ENCODE results near the gene COG5.

The COG5 gene

DNA sequence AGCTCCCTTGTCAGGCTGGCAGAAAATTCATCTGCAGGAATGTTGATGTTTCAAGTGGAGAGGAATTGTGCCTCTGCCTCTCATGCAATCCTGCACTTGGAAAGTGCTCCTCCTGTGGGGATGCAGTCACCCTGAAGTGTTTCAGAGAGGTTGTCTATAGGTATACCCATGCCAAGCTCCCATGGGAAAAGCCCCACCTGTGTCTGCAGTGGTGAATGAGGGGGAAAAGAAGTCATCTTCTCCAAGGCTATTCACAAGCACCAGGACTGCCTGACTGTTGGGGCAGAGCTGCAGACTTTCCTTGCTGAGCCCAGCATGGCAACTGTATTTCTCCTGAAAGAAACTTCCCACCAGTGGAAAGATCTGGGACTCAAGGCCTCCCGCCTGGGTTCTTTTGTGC is 58.4 kb downstream of the COG5 start:
- no peak for DNase-seq

DNA sequence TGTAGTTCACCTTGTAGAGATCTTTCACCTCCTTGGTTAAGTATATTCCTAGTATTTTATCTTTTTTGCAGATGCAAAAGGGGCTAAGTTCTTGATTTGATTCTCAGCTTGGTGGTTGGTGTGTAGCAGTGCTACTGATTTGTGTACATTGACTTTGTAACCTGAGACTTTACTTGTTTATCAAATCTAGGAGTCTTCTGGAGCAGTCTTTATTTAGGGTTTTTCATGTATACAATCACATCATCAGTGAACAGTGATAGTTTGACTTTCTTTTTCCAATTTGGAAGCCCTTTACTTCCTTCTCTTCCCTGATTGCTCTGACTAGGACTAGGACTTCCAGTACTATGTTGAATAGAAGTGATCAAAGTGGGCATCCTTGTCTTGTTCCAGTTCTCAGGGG is 60.0 kb downstream of the COG5 start:
- no peak for DNase-seq

DNA sequence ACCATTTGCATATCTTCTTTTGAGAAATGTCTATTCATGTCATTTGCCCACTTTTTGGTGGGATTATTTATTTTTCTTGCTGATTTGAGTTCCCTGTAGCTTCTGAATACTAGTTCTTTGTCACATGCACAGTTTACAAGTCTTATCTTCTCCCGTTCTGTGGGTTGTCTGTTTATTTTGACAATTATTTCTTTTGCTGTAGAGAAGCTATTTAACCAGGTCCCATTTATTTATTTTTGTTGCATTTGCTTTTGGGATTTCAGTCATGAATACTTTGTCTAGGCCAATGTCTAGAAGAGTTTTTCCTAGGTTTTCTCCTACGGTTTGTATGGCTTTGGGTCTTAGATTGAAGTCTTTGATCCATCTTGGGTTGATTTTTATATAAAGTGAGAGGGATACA is 60.9 kb downstream of the COG5 start:
- no peak for DNase-seq

DNA sequence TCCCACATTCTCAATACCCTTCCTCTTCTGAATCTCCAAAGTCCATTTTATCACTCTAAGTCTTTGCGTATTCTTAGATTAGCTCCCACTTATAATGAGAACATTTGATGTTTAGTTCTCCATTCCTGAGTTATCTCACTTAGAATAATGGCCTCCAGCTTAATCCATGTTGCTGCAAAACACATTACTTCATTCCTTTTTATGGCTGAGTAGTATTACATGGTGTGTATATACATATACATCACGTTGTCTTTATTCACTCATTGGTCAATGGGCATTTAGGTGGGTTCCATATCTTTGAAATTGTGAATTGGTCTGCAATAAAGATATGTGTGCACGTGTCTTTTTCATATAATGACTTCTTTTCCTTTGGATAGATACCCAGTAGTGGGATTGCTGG is 61.6 kb downstream of the COG5 start:
- no peak for DNase-seq

DNA sequence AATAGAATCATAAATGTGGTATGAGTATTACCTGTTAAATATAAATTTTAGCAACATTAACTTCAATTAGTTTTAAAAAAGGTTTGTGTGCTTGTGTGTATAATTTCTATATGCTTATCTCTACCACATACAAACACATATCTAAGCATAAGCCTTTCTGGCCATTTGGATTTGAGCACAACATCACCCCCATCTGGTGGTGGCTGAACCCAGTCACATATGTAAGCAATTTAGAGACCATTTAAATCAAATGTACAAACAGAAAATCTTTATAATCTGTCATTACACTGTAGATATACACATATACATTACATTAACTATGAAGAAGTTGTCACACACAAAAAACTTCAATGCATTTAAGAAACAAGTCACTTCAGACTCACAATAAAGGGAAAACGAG is 62.1 kb downstream of the COG5 start:
- DNase-seq, result no peak

DNA sequence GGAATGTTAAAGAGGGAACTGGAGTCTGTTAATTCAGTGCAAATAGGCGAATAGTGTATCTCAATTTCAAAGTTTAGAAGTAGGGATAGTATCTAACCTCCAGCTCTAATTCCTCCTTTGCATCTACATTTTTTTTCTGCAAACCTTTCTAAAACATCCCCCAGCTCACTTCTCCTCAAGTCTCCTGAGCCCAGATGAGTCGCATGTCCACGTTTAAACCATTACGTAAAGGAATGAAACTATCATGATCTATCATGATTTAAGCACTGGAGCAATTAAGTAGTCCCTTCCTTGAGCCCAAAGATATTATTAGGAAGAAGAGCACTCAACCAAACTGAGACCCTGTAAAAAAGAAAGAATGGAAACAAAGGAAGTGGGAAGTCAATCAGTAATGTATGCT is 64.0 kb downstream of the COG5 start:
- DNase-seq, result no peak

DNA sequence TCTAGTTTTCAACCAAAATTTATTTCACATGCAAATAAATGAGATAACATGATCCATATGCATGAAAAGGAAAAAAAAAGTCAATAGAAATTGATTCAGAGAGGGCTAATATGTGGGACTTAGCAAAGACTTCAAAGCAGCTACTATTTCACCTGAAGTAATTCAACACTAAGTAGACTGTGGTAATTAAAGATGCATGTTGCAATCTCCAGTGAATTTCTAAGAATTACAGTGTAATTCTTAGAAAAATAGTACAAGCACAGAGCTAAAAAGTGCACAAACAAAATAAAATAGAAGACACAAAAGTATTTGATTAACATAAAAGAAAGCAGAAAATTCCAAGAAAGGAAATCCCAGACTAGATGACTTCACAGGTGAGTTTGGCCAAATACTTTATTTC is 68.2 kb downstream of the COG5 start:
- DNase-seq, result no peak

DNA sequence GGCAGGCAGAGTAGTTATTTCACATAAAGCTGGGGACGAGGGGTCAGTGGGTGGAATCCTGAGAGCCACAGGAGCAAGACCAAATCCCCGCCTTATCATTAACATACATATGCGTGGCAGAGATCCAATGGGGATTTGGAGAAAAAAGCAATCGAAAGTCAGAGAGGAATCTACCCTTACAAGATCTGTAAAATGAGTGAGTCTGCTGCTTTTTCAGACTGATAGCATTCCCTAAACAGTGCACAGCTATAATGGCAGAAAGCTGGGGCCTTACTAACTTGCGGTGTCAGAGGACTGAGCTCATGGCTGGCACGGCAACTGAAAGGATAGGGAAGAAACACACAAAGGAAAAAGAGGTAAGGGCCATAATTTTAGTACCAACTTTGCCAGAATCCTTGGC is 68.8 kb downstream of the COG5 start:
- no peak for DNase-seq

DNA sequence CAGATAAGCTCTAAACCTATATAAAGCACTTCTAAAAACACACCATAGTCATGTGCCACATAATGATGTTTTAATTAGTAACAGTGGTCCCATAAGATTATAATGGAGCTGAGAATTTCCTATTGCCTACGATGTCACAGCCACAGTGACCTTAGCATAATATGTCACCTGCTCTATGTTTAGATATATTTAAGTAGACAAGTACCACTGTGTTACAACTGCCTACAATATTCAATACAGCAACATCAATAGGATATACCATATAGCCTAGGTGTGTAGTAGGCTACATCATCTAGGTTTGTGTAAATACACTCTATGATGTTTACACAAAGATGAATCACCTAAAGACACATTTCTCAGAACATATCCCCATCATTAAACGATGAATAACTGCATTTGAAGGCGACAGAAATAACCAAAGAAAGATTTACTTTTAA is 69.4 kb downstream of the COG5 start:
- DNase-seq, result no peak

DNA sequence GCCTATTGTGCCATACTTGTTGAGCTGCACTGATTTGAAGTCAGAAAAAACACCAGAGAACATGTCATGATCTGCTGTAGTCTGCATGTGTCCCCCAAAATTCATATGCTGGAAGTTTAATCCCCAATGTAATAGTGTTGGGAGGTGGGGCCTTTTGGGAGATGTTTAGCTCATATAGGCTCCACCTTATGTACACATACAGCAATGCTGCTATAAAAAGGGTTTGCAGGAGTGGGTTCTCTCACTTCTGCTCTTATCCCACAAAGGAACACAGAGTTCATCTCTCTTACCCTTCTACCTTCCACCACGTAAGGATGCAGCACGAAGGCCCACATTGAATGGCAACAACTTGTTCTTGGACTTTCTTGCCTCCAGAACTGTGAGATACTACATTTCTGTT is 70.8 kb downstream of the COG5 start:
- DNase-seq, result no peak

DNA sequence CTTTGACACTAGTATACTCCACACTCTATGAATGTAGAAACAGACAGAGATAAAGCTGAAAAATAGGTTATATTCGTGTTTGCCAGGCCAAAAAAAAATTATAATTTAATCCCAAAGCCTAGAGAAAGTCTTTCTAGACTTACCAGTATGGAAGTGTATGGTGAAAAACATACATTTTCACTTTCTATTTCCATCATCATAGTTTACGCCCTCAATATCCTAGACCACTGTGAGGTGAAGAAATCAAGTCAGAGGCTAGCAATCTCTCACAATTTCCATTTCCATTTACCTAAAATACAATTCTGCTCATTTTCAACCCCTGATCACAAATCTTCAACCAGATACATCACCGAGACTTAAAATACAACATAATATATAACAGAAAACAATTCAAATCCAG is 77.7 kb downstream of the COG5 start:
- no peak for DNase-seq

DNA sequence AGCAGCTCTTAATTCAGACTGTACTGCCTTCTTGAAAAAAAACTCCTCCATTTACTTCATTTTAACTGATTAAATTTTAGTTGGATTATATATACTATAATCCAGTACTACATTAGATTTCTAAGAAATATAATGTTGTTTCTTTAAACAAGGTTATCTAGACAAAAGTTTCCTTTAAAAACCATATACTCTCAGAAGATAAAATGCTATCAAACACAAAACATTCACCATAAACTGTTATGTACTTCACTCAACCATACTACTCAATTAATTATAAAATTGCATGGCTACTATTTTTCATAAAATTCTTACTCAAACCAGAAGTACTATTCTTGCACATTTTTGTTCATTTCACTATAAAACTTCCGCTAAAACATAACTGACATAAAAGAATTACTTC is 81.1 kb downstream of the COG5 start:
- DNase-seq, result no peak

DNA sequence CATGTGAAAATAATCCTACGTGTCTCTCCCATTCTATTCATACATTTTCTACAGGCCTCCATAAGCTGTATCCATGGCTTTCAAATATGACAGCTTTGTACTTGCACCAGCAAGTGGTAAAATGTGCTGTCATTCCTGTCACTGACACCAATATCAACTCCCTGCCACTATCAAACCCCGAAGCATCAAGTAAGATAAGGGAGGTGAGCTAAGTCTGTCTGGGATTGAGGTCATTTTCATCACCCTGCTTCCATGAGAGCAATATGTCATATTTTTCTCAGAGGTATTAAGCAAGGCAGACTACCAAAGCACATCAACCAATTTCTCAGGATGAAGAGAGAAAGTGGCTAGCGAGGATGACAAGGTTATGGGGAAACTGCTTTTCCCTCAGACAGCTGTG is 82.8 kb downstream of the COG5 start:
- DNase-seq, result no peak

DNA sequence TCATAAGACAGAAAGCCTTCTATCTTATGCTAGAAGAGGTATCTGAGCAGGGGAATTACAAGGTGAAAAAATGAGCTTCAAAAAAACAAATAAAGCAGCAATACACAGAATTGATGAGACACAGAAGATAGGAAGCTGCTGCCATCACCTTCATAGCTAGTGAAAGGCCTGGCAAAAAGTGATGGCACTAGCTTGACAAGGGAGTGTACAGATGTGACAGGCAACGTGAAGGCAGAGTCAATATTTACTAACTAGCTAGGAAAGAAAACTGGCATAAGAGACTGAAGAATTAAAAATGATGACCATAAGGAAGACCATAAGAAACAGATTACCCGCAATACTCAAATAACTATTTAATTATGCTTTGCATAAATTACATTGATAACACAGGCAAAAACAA is 84.4 kb downstream of the COG5 start:
- DNase-seq, result no peak

DNA sequence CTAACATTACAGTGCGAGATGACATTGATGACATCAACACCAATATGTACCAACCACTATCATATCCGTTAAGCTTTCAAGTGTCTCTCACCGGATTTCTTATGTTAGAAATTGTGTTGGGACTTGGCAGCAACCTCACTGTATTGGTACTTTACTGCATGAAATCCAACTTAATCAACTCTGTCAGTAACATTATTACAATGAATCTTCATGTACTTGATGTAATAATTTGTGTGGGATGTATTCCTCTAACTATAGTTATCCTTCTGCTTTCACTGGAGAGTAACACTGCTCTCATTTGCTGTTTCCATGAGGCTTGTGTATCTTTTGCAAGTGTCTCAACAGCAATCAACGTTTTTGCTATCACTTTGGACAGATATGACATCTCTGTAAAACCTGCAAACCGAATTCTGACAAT is 89.6 kb downstream of the COG5 start:
- no peak for DNase-seq

DNA sequence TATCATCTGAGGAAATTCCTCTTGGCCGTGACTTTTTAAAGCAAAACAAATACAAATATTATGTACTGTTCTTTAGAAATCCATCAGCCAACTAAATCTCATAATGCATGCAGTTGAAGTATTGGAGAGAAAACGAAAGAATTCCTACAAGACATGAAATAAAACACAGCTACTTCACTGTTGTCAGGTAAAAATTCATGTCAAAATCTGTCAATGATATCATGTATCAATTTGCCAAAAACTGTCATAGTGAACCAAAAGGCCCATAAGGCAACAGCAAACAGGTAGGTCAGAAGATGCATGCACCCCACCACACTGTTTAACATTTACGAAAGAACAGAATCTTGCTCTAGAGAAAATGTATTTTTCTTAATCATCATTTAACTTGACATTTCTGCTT is 91.6 kb downstream of the COG5 start:
- no peak for DNase-seq

DNA sequence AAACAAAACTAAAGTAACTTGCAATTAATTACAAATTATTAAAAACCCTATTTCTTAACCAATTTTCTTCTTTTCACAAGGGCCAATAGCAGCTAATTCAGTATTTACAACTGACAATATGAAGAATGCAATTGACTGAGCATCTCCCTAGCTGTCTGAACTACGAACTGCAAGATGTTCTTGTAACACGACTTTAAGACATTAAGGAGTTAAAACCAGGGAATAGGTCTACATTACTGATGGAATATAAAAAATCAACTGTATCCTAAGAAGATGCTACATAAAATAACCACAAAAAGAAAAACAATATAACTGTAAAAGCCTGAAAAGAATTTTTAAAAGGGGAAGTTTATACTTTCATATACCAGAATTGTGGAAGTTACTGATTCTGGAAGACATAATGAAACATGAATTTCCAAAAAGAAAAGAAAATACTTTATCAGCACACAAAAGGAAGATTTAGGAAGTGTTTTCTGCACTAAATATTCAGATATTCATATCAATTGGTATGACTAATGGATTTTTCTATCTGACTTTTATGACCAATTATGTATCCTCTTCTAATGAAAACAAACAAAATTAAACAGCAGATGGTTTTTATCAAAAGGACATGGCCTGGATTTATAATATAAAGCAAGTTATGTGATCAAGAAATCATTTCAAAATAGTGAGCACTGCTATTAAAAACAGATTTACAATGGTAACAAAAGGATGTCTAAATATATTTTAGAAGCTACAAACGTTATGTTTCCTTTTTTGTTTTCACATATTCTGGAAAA is 92.2 kb downstream of the COG5 start:
- DNase-seq, result no peak

DNA sequence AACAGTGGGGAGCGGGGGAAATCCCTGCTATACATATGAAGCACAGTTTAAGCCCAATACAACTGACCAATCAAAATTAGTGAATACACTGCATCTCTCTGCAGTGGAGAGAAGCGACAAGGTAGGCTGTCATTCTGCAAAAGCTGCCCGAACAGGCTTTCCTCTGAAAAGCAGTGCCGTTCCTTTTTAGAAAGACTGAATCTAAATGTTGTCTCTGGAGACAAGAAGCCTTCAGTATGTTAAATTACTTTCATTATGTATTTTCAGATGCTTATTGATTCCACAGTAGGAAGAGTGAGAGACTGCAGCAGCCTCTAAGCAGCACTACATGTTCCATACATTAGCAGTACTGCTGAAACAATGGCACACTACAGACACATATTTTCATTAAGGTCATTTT is 93.8 kb downstream of the COG5 start, which contains the start of gene GPR22:
GPR22 (plus strand) TSS at position 129 of the 400 bp plus-strand sequence. CDS start 4,004 bp downstream, outside the sequence.
- DNase-seq, result no peak

DNA sequence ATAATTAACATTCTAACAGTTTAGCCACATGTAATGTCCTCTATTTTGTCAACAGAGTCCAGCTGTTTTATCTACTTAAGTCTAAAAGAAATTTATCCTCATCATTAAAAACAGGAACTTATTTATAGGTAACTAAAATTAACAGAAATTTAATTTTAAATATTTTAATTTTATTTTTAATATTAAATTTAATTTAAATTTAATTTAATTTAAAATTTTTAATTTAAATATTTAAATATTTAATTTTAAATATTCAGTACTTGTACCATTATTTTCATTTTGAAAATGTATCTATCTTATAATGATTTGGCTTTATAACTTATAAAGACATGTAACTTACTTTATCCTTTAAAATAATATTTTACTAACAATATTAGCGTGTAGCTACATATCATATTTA is 94.9 kb downstream of the COG5 start:
- no peak for DNase-seq

DNA sequence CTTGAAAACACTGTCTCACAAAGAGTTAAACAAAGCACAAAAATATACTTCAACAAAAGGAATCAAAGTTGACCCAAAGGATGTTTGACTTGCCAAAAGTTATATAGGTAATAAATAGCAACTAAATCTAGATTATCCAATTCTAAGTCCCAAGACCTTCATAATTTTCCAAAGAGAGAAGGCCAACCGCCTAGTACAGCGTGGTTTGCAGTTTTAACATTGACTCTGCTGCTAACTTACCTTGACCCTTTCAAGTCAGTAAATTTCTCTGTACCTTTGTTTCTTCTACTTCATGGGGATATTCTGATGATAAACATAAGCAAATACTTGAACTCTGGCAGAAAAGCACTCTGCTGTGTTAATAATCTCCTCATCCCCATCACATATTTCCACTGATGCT is 95.7 kb downstream of the COG5 start:
- DNase-seq, result no peak

DNA sequence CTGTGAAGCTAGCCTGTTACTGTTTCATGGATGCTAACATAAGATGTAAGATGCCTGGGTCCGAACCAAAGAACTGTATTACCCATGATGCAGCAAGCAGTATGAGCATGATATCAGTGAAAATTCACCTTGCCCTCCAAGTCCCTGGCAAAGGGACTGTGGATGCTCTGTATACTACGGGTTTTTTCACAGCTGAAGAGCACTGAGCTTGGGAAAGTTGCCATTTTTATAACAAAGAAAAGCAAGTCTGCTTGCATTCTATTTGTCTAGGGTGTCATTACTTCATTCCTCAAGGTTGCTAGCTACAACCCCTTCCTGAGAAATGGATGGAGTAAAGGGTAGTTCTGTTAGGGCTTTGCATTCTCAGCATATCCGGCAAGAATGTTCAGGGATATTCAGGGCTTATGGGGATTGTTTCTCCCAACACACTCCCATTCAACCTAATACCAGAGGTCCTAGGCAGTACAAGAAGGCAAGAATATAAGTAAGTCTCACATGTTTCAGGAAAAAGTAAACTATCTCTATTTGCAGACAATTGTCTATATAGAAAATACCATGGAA is 99.0 kb downstream of the COG5 start:
- DNase-seq, result no peak

DNA sequence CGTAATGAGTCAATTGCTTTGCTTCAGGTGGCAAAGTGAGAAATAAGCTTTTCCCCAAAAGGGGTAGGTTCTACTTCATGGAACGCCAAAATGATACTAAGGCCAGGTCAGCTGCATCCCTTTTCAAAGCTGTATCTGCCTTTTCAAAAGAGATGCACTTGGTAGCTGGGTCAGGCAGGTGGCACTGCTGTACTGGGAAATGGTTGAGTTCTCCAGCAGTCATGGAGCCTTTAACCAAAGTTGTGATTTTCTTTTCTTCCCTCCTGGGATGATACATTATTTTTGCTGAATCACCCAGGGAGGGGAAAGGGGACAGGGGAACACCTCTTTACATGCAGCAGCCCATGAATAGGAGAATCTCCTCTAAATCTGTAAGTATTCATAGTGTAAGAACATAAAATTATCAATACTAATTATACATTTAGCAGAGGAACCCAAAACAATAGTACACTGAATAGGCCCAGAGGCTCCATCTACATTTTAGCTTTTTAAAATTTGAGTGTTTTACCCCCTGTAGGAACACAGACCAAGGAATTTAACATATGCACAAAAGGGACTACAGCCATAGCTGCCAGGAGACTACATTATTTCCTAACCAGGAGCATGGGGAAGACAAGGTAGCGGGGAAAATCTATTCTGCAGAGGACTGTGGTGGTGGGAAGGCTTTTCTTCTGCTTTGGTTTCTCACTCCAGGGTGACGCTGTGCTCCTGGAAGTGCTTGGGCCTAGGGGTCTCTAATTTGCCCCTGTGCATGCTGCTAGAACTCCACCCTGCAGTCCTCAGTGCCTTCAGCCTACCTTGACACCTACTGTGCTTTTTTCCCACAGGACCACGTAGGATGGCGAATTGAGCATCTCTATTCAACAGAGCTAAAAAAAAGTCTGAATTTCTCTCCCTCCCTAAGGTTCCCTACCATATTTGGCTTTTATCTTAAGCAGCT is 100.3 kb downstream of the COG5 start:
- peak; percentile 48 for DNase-seq

DNA sequence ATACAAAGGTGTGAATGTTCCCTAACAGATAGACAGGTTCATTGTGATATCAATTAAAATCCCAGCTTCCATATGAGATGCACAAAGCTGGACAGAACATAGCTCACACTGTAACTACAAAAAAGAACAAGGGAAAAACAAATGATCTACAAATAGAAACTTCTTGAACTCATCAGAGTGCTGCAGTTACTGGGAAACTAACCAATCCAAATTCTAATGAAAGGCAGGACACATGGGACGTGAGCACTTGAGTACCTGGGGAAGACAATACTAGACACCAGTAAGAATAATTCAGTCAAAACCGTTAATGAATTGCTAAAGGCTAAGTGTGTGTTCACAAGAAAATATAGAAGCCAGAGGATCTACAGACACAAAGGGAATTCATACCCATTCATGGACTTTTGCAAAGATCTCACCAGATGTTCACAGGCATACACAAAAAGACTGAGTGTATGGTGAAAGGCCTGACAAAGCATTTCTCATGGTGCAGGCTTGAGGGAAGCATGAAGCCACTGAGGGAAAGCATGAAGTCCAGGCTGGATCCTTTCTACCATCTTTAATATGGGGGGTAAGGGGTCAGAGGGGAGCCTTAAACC is 101.7 kb downstream of the COG5 start:
- DNase-seq, result no peak
